GM19193 (cell line): ENCODE measurements around the gene SMIM44.

Experiments
- POLR2A ChIP-seq: IDR thresholded peaks from 4 replicates; pipeline ENCODE4 v1.6.1; 2011; ENCODE audit not compliant: insufficient read depth, insufficient read length; ENCODE audit errors: extremely low read depth

Gene SMIM44

GRCh38 chr19:3508771-3509535 is 25.7 kb upstream of the SMIM44 start:
- TF ChIP-seq POLR2A, result no peak

- no peak for TF ChIP-seq POLR2A
These were observed 24.3 kb upstream of the SMIM44 start for GRCh38 chr19:3507371-3508120.

DNA sequence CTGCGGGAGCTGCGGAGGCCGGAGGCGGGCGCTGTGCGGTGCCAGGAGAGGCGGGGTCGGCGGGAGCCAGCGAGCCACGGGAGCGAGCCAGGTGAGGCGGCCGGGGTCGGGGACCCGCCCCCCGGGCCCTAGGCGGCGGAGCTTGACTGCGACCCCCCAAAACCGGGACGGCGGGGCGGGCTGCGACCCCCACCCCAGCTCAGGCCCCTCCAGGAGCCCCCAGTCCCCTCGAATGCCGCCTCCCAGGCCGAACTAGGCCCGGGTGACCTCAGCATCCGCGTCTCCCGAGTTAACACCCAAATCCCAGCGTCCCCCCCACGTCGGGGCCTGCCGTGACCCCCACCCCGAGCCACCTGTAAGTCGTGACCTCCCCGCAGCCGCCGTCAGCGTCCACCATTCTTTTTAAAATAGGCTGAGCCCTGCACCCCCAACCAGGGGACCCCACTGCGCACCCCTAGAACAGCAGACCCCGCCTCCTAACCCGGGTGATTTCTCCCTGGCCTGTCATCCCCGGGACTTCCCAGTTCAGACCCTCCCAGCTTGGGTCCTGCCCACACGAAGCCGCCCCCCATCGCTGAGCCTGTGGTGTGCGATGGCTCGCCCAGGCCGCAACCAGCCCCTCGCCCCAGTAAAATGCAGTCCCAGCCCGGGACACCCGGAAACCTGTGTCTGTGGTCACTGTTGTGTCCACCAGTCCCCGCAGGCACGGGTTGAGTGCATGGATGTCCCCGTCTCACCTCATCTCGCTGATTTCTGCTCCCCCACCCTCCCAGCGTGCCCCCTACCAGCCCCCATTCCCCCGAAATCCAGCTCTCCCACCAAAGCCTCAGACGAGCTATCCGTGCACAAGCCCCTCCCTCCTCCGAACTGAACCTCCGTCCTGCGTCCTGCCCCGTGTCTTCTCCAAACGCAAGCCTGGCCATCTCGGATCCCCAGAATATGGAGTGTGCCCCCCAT is 23.4 kb upstream of the SMIM44 start:
- TF ChIP-seq POLR2A, result no peak

GRCh38 chr19:3505598-3506383 is 22.6 kb upstream of the SMIM44 start, which contains the start of gene FZR1:
Gene FZR1 (plus strand): TSS chr19:3506311. CDS start chr19:3522990, 16,679 bp downstream.
- TF ChIP-seq POLR2A, result peak; percentile 73

DNA sequence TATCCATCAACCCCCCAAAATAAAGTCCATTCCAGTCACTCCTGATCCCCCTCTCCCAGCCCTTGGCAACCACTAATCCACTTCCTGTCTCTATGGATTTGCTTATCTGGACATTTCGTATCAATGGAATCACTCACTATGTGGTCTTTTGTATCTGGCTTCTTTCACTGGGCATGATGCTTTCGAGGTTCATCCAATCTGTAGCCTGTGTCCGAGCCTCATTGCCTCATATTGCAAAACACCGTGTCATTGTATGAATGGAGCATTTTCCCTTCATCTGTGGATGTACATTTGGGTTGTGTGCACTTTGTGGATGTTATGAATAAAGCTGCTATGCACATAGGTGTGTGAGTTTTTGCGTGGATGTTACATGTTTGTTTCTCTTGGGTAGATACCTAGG is 21.5 kb upstream of the SMIM44 start:
- no peak for TF ChIP-seq POLR2A

DNA sequence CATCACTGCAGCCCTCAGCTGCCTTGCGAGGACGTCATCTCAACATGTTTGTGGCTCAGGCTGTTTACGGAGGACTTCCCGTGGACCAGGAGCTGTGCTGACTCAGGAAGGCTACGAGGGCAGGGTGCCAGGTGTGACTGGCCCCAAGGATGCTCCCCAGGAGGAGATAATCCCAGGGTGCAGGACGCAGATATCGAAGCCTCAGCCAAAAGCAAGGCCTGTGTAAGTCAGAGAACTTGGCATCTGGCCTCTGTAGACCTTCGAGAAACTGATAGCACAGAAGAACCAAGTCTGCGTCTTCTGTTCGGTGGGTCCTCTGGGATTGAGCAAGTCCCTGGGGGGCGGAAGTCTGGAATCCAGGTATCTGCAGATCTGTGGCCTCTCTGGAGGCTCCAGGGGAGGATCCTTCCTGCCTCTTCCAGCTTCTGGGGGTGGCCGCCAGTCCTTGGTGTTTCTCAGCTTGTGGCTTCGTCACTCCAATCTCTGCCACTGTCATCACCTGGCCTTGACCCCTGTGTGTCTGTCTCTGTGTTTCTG is 19.9 kb upstream of the SMIM44 start:
- TF ChIP-seq POLR2A, result no peak

GRCh38 chr19:3501780-3502179 is 18.5 kb upstream of the SMIM44 start:
- TF ChIP-seq POLR2A, result no peak

DNA sequence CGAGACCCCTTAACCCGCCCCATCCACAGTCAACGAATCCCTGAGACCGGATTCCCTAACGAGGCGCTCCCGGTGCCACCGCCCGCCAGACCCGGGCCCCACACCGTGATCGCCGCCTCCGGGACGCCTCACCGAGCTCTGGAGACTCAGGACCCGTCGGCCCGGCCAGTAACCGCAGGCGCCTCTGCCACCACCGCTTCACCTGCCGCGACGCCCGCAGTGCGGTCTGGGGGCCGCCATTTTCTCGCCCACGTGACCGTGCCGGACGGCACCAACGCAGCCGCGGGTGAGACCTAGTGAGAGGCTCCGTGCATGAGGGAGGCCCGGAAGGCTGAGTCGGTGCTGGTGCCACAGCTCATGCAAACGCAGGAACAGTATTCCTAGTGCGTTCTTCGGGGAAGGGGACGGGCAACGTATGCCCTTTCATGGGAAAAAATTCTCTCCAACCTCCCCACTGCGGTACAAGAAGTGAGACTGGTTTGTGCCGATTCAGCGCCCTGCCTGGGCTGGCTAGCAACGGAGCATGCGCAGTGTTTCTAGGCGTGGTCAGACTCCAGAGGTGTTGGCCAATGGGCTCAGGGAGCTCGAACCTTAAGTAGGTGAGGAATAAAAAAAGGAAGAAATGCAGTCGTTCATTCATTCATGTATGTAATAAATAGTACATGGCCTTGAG is 17.3 kb upstream of the SMIM44 start, which contains the start of gene DOHH:
Gene DOHH, minus strand, starts transcription at position 246 of the 673 bp plus-strand sequence. CDS start 3,860 bp downstream, outside the sequence.
- TF ChIP-seq POLR2A, result peak; percentile 88

- no peak for TF ChIP-seq POLR2A
These were observed 16.6 kb upstream of the SMIM44 start for GRCh38 chr19:3499738-3500428.

DNA sequence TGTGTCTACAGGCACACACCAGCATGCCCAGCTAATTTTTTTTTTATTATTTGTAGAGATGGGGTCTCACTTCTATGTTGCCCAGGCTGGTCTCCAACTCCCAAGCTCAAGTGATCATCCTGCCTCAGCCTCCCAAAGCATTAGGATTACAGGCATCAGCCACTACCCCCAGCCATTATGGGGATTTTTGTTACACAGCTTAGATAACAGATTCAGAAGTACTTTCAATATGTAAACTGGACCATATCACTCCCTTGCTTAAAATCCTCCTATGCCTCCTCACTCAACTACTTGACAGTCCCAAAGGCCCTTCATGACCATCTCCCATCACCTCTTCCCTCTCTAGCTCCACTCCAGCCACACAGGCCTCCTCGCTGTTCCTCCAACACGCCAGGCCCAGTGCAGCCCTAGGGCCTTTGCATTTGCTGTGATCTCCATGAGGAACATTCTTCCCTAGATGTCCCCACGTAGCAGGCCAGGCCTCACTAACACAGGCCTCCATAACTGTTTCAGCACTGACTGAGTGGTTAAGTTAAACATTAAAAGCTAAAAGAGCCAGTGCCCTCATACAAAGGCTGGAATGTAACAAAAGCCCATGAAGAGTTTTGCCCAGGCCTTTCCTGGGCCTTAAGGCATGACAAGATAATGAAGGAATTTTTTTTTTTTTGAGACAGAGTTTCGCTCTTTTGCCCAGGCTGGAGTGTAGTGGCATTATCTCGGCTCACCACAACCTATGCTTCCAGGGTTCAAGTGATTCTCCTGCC is 14.7 kb upstream of the SMIM44 start:
- TF ChIP-seq POLR2A, result no peak

DNA sequence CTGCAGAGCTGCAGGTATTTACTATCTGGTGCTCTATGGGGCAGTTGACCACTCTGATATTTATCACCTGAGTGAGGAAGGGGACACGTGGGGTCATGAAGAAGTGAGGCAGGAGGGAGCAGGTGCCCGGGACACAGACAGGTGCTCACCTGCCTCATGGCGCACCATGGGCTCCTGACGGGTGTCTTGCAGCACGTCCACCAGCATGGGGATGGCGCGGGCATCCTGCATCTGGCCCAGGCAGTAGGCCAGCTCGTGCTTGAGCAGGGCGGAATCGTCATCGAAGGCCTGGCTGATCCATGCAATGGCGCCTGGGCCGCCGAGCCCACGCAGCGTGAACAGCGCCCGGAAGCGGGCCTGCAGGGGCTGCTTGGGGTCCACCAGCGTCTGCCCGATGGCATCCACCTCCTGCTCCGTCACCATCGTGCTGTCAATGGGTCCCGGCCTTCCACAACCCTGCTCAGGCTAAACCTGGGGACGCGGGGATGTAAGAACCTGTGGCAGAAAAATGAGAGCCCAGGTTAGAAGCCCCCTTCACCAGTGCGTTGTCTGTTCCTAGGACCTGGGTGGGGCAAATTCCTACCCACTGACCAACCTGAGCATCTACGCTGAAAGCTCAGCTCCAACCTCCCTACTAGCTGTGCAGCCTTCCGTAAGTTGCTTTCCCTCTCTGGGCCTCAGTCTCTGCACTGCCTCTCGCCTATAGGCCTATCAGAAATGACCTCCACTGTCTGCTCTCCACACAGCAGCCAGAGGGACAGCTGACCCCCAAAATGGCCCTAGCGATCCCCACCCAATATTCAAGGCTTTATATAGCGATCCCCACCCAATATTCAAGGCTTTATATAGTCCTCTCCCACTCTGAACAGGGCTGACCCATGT is 13.4 kb upstream of the SMIM44 start:
- TF ChIP-seq POLR2A, result no peak

DNA sequence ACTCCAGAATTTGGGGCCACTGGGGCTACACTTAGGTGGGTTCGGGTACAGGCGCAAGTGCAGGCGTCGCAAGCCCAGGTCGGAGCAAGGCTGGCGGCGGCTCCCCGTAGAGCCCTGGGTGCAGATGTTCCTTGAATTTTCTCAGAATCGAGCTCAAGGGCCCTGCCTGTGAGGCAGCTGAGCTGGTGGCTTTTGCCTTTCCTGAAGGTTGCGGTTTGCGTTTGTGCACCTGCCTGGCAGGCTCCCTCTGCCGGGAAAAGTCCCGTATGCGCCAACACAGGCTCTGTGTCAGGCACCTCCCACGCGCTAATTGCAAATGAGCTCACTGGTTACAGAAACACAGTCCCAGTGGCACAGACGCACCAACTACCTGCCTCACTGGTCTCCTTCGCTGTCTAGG is 11.3 kb upstream of the SMIM44 start:
- no peak for TF ChIP-seq POLR2A

DNA sequence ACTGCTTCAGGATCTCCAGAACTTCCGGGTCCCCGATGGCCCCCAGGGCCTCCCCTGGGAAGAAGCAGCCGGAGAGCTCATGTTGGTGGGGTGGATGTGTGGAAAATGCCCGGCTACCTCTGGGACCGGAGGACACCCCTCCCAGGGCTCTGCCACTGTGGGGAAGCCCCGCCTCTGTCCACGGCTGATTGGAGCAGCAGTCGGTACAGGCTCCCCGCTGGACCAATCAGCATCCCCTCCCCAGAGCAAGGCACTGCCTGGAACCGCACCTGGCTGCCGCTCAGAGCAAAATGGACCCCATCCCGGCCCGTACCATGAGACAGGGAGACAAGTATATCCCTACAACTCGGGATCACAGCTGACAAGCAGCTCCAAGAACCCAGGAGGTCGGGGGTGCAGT is 10.8 kb upstream of the SMIM44 start:
- TF ChIP-seq POLR2A, result no peak
